Stimulated activated CD8-positive, alpha-beta memory T cell treated with anti-CD3 and anti-CD28 coated beads, Interleukin-4, amount 100 ng/mL, for 48 hours (primary cell): Measurements from ENCODE around the gene SNX5.

Source experiments
- DNase-seq: peaks from one replicate; pipeline ENCODE4 v3.0.0-alpha.2; 2020

SNX5 gene

GRCh38 chr20:17911927-17912326 lies 56.7 kb downstream of the SNX5 start:
- DNase-seq: no peak

DNA sequence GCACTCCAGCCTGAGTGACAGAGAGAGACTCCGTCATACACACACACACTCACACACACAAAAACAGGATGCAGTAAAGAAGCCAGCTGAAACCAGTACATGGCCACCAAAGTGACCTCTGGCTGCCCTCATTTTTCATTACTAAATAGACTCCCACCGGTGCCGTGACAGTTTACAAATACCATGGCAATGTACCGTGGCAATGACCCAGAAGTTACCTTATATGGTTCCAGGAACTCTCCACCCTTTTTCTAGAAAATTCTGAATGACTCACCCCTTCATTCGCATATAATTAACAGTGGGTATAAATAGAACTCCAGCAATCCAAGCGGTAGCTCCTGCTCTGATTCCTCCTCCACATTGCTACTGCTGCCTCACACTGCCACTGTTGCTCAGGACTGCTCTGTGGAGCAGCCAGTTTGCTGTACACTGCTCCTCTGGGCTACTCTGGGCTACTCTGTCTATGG lies 57.7 kb downstream of the SNX5 start:
- DNase-seq: no peak

- no peak for DNase-seq
Observed at GRCh38 chr20:17909869-17910321, 58.7 kb downstream of the SNX5 start.

DNA sequence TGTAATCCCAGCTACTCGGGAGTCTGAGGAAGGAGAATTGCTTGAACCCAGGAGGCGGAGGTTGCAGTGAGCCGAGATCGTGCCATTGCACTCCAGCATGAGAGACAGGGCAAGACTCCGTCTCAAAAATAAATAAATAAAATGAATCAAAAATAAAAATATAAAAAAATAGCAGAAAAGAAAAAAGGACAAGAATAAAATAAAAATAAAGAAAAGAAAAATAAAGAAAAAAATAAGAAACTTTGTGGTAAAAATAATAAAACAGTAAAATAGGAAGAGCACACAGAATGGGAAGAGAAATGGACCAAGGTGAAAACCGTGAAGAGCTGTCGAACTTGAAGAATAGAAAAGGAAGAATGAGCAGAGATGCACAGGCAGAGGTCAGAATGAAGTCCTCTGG lies 63.0 kb downstream of the SNX5 start:
- no peak for DNase-seq

GRCh38 chr20:17904027-17904426 lies 64.6 kb downstream of the SNX5 start:
- no peak for DNase-seq

DNA sequence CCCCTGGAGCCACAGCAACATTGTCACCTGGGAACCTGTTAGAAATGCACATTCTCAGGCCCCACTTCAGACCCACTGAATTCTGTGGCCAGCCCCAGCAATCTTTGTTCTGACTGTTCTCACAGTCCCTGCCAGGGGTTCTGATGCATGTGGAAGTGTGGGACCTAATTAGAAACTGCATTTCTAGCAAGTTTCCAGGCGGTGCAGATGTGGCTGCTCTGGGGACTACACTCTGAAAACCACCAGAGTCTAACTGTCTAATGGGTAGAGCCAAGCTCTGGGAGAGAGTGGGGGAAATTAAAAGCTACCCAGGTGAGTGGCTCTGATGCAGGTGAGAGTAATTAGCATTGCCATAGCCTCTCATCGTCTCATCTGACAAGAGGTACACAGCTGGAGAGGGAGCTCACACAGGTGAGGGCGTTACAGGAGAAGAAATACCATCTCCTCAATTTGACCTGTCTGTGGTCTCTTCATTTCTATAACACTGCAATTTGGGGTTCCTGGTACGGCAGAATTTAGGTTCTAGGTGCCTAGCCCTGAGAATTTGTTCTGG lies 66.0 kb downstream of the SNX5 start:
- DNase-seq: no peak

GRCh38 chr20:17901971-17902370 lies 66.6 kb downstream of the SNX5 start:
- DNase-seq: no peak

GRCh38 chr20:17898548-17898994 lies 70.0 kb downstream of the SNX5 start:
- peak; percentile 80 for DNase-seq

DNA sequence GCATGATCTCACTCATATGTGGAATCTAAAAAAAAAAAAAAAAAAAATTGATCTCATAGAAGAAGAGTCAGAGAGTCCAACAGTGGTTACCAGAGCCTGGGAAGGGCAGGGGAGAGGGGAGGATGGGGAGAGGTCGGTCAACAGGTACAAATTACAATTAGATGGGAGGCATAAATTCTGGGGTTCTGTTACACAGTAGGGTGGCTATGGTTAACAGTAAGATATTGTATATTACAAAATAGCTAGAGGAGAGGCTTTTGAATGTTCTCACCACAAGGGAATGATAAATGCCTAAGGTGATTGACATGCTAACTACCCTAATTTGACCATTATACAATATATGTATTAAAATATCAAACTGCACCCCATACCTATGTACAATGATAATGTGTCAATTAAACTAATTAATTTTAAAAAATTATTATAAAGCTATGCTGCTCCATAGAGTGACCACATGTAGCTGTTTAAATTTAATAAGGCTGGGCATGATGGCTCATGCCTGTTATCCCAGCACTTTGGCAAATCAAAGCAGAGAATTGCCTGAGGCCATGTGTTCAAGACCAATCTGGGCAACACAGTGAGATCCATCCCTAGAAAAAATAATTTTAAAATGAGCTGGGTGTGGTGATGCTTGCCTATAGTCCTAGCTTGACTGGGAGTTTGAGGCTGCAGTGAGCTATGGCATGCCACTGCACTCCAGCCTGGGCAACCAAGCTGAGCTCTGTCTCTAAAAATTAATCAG lies 70.9 kb downstream of the SNX5 start:
- DNase-seq: no peak

GRCh38 chr20:17896771-17897369 lies 71.7 kb downstream of the SNX5 start:
- DNase-seq: no peak

GRCh38 chr20:17896193-17896723 lies 72.3 kb downstream of the SNX5 start:
- no peak for DNase-seq

DNA sequence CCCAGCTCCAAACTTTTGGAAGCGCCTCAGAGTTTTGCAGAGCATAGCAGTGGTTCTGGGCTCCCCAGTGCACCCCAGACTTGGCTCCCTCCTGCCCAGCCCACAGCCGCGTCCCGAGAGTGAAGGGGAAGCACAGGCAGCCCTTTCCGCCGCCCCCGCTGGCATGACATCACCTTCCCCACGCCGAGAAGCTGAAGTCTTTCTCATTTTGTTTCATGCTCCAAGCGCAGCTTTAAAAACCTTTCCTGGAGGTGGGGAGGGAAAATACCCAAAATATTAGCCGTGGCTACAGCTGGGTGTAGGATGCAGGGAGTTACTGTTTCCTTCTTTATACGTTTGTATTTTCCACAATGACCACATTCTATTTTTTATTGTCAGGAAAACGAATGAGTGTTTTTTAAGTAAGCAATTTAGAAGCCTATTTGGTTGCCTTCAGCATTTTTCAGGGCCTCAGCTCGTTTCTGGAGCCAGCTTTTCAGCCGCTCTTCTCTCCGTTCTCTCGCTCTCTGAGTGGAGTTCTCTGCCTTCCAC lies 72.9 kb downstream of the SNX5 start:
- peak; percentile 84 for DNase-seq

DNA sequence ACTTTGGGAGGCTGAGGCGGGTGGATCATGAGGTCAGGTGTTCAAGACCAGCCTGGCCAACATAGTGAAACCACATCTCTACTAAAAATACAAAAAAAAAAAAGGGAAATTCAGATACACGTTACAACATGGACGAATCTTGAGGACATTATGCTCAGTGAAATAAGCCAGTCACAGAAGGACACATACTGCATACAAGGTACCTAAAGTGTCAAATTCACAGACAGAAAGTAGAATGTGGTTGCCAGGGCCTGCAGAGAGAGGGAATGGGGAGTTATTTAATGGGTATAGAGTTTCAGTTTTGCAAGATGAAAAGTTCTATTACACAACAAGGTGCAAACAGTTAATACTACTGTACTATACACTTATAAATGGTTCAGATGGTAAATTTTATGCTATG lies 75.1 kb downstream of the SNX5 start:
- DNase-seq: no peak

- DNase-seq: no peak
Observed at GRCh38 chr20:17892189-17892938, 76.2 kb downstream of the SNX5 start.
